ENCODE results near the gene SCML1. TPM values are rescaled to one million over a fixed set of nuclear protein-coding genes. Genes with fewer than 3 reads are reported as not detected.

The SCML1 gene
- total RNA-seq, 2 experiments from 2014 or later, result 59.1 to 60.3 TPM

- no peaks in the 10 kb centered on the region for H3K27me3 ChIP-seq (ENCODE audit: control insufficient read depth in 1 of 2, insufficient read depth in 2 of 2, low read length in 2 of 2)
- ATAC-seq (ENCODE audit: poor library complexity) (no peak), DNase-seq (no peak)
- TF ChIP-seq, protein P1, sequence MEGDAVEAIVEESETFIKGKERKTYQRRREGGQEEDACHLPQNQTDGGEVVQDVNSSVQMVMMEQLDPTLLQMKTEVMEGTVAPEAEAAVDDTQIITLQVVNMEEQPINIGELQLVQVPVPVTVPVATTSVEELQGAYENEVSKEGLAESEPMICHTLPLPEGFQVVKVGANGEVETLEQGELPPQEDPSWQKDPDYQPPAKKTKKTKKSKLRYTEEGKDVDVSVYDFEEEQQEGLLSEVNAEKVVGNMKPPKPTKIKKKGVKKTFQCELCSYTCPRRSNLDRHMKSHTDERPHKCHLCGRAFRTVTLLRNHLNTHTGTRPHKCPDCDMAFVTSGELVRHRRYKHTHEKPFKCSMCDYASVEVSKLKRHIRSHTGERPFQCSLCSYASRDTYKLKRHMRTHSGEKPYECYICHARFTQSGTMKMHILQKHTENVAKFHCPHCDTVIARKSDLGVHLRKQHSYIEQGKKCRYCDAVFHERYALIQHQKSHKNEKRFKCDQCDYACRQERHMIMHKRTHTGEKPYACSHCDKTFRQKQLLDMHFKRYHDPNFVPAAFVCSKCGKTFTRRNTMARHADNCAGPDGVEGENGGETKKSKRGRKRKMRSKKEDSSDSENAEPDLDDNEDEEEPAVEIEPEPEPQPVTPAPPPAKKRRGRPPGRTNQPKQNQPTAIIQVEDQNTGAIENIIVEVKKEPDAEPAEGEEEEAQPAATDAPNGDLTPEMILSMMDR (IDR thresholded peaks at IDR 0.05), result no peak
- POLR2A ChIA-PET, result no interaction called here
- CTCF ChIA-PET, result no interaction called here
- no peaks in the 10 kb centered on the region for H3K4me1 ChIP-seq (ENCODE audit: insufficient read depth, low read length)
- H3K9me3 Mint-ChIP-seq, result no peaks in the 10 kb centered on the region
- no peaks in the 10 kb centered on the region for H3K4me1 Mint-ChIP-seq (ENCODE audit: low read depth)
- intact Hi-C loops (cut with DNase I, micrococcal nuclease), result no loop called here
- H3K36me3 Mint-ChIP-seq (ENCODE audit: low read depth), result no peaks in the 10 kb centered on the region
- H3K27me3 Mint-ChIP-seq, result no peaks in the 10 kb centered on the region
- no peak overlapping the region for H3K27ac ChIP-seq (ENCODE audit: low read depth in 1 of 2, low read length in 2 of 2)
- no peak overlapping the region for H3K4me3 Mint-ChIP-seq
- no peak overlapping the region for H3K4me3 ChIP-seq (ENCODE audit: low read length)
- no peaks in the 10 kb centered on the region for H3K36me3 ChIP-seq (ENCODE audit: insufficient read depth, low read length)
- no peak overlapping the region for H3K27ac Mint-ChIP-seq
- H3K9me3 ChIP-seq (ENCODE audit: control insufficient read depth in 1 of 2, insufficient read depth in 1 of 2, low read length in 2 of 2), result no peaks in the 10 kb centered on the region
These were observed 34.1 kb upstream of the SCML1 start for GRCh38 chrX:17703201-17703600.

- POLR2A ChIA-PET, result no interaction called here
- Histone ChIP-seq H3K4me3 (ENCODE audit: low read length) (no peak overlapping the region), H3K9me3 (ENCODE audit: control insufficient read depth in 1 of 2, insufficient read depth in 1 of 2, low read length in 2 of 2) (no peaks in the 10 kb centered on the region), H3K27me3 (ENCODE audit: control insufficient read depth in 1 of 2, insufficient read depth in 2 of 2, low read length in 2 of 2) (no peaks in the 10 kb centered on the region), H3K36me3 (ENCODE audit: insufficient read depth, low read length) (no peaks in the 10 kb centered on the region), H3K27ac (ENCODE audit: low read depth in 1 of 2, low read length in 2 of 2) (no peak overlapping the region), H3K4me1 (ENCODE audit: insufficient read depth, low read length) (no peaks in the 10 kb centered on the region)
- DNase-seq (no peak), ATAC-seq (ENCODE audit: poor library complexity) (no peak)
- Mint-ChIP-seq H3K27me3 (no peaks in the 10 kb centered on the region), H3K4me1 (ENCODE audit: low read depth) (no peaks in the 10 kb centered on the region), H3K4me3 (no peak overlapping the region), H3K27ac (no peak overlapping the region), H3K9me3 (no peaks in the 10 kb centered on the region), H3K36me3 (ENCODE audit: low read depth) (no peaks in the 10 kb centered on the region)
- CTCF ChIA-PET, result no interaction called here
- TF ChIP-seq, protein P1 (IDR thresholded peaks at IDR 0.05), result no peak
- intact Hi-C loops (cut with DNase I, micrococcal nuclease), result no loop called here
These were observed 32.1 kb upstream of the SCML1 start for GRCh38 chrX:17705211-17705610.

GRCh38 chrX:17706676-17707075 lies 30.6 kb upstream of the SCML1 start:
- Mint-ChIP-seq H3K36me3 (ENCODE audit: low read depth) (no peaks in the 10 kb centered on the region), H3K27me3 (no peaks in the 10 kb centered on the region), H3K9me3 (no peaks in the 10 kb centered on the region), H3K4me1 (ENCODE audit: low read depth) (no peaks in the 10 kb centered on the region), H3K4me3 (no peak overlapping the region), H3K27ac (no peak overlapping the region)
- no peak overlapping the region for H3K4me3 ChIP-seq (ENCODE audit: low read length)
- no peaks in the 10 kb centered on the region for H3K4me1 ChIP-seq (ENCODE audit: insufficient read depth, low read length)
- intact Hi-C loops (cut with DNase I, micrococcal nuclease), result no loop called here
- H3K9me3 ChIP-seq (ENCODE audit: control insufficient read depth in 1 of 2, insufficient read depth in 1 of 2, low read length in 2 of 2), result no peaks in the 10 kb centered on the region
- H3K36me3 ChIP-seq (ENCODE audit: insufficient read depth, low read length), result no peaks in the 10 kb centered on the region
- TF ChIP-seq, protein P1 (IDR thresholded peaks at IDR 0.05), result no peak
- DNase-seq, result no peak
- no peak overlapping the region for H3K27ac ChIP-seq (ENCODE audit: low read depth in 1 of 2, low read length in 2 of 2)
- CTCF ChIA-PET, result no interaction called here
- no peaks in the 10 kb centered on the region for H3K27me3 ChIP-seq (ENCODE audit: control insufficient read depth in 1 of 2, insufficient read depth in 2 of 2, low read length in 2 of 2)
- POLR2A ChIA-PET, result no interaction called here
- ATAC-seq (ENCODE audit: poor library complexity), result no peak

Data from CD4-positive, alpha-beta T cell (primary cell).